IPS-20b (cell line): Measurements from ENCODE around the gene C15orf39.
"Not testable (repeated sequence)": the region's sequence is repeated elsewhere in the genome, so short reads cannot be mapped to it uniquely, and the experiment has no call there.

ENCODE experiments used
- H3K27ac ChIP-seq: one replicate; pipeline ENCODE4 v1.5.1; 2013; ENCODE audit warnings: low read length
- H3K27me3 ChIP-seq: 2 replicates; pipeline ENCODE4 v1.6.1; 2013; ENCODE audit warnings: mild to moderate bottlenecking, low read length, inconsistent platforms; ENCODE audit not compliant: insufficient read depth
- H3K36me3 ChIP-seq: 2 replicates; pipeline ENCODE4 v1.6.1; 2013; ENCODE audit warnings: low read depth, mild to moderate bottlenecking, inconsistent platforms, low read length, moderate library complexity; ENCODE audit not compliant: insufficient read depth
- H3K4me1 ChIP-seq: 2 replicates; pipeline ENCODE4 v1.6.1; 2013; ENCODE audit warnings: mild to moderate bottlenecking, control low read depth, inconsistent platforms, low read length, moderate library complexity; ENCODE audit not compliant: insufficient read depth
- H3K4me3 ChIP-seq: 2 replicates; pipeline ENCODE4 v1.5.1; 2013; ENCODE audit warnings: mild to moderate bottlenecking, low read length, inconsistent platforms
- H3K9ac ChIP-seq: 2 replicates; pipeline ENCODE4 v1.6.1; 2013; ENCODE audit warnings: low read depth, mild to moderate bottlenecking, inconsistent platforms, low read length, moderate library complexity
- H3K9me3 ChIP-seq: 2 replicates; pipeline ENCODE4 v1.6.1; 2013; ENCODE audit warnings: mild to moderate bottlenecking, low read depth, low read length, inconsistent platforms; ENCODE audit not compliant: insufficient read depth

Gene C15orf39

DNA sequence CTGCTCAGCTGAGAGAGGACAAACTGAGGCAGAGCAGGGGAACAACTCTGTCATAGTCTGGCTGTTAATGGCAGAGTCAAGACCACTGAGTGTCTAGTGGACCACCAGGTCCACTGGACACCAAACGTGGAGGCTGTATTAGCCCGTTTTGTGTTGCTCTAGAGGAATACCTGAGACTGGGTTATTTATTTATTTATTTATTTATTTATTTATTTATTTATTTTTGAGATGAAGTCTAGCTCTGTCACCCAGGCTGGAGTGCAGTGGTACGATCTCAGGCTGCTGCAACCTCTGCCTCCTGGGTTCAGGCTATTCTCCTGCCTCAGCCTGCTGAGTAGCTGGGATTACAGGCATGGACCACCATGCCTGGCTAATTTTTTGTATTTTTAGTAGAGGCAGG, 15.9 kb downstream of the C15orf39 start:
- H3K4me3 ChIP-seq, H3K4me1 ChIP-seq, H3K9ac ChIP-seq, H3K27ac ChIP-seq, H3K27me3 ChIP-seq, H3K9me3 ChIP-seq, H3K36me3 ChIP-seq: not testable (repeated sequence)

GRCh38 chr15:75219507-75219929, 17.8 kb downstream of the C15orf39 start:
- not testable (repeated sequence) for H3K4me3 ChIP-seq, H3K9me3 ChIP-seq, H3K36me3 ChIP-seq, H3K27me3 ChIP-seq, H3K27ac ChIP-seq, H3K4me1 ChIP-seq, H3K9ac ChIP-seq

DNA sequence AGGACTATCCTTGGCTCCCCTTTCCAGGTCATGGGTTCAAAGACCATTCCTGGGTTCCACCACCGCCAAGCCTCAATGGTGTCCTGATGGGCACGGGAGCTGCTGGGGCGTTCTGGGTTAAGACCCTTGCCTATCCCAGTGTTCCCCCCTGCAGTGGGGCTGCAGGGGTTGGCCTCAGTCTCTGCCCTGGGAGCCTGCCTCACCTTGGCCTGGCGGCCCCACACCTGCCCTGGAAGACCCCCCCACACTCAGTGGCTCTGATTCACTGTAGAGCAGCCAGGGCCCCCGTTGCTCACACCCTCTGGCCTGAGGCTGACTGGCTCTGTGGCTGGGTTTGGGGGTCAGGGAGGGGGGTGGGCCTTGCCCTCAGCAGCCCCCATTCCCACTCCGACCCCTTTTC, 22.0 kb downstream of the C15orf39 start:
- Histone ChIP-seq H3K9me3 (no peaks in the 10 kb centered on the region), H3K36me3 (no peaks in the 10 kb centered on the region), H3K27me3 (no peaks in the 10 kb centered on the region), H3K9ac (no peak overlapping the region), H3K27ac (no peak overlapping the region), H3K4me3 (no peak overlapping the region), H3K4me1 (no peaks in the 10 kb centered on the region)

GRCh38 chr15:75224281-75224680, 22.6 kb downstream of the C15orf39 start:
- Histone ChIP-seq H3K27me3 (no peaks in the 10 kb centered on the region), H3K36me3 (no peaks in the 10 kb centered on the region), H3K9me3 (no peaks in the 10 kb centered on the region), H3K4me3 (no peak overlapping the region), H3K27ac (no peak overlapping the region), H3K9ac (no peak overlapping the region), H3K4me1 (no peaks in the 10 kb centered on the region)

DNA sequence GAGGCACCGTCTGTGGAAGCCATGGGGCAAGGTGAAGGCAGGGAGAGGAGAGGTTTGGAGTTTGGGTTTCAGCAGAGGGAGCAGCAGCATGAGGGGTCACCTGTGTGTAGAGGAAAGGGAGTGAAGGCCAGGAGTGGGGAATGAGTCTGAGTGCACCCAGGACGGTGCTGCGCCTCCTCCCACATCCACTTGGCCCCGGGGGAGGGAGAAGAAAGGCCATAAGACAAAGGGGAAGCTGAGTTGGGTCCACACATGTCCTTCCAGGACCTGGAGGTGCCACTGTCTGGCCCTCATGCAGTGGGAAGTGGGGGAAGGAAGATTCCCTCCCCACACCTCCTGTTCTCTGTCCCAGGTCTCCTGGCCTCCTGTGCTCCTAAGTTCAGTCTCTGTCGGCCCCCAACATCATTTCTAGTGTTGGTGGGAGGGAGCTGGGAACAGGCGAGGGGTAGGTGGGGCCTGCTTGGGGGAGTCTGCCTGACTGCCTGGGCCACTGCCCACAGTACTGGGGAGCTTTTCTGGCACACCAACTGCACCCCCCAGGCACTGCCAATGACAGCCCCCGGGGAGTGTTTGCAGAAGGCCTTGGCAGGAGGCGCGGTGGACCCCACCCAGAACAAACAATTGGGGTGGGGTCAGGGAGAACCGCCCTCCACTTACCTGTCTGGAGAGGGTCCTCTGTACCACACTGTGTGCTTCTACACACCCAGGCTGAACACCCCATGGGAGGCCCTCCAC, 23.6 kb downstream of the C15orf39 start:
- H3K4me3 ChIP-seq, H3K27ac ChIP-seq, H3K36me3 ChIP-seq, H3K27me3 ChIP-seq, H3K9me3 ChIP-seq, H3K9ac ChIP-seq, H3K4me1 ChIP-seq: not testable (repeated sequence)

DNA sequence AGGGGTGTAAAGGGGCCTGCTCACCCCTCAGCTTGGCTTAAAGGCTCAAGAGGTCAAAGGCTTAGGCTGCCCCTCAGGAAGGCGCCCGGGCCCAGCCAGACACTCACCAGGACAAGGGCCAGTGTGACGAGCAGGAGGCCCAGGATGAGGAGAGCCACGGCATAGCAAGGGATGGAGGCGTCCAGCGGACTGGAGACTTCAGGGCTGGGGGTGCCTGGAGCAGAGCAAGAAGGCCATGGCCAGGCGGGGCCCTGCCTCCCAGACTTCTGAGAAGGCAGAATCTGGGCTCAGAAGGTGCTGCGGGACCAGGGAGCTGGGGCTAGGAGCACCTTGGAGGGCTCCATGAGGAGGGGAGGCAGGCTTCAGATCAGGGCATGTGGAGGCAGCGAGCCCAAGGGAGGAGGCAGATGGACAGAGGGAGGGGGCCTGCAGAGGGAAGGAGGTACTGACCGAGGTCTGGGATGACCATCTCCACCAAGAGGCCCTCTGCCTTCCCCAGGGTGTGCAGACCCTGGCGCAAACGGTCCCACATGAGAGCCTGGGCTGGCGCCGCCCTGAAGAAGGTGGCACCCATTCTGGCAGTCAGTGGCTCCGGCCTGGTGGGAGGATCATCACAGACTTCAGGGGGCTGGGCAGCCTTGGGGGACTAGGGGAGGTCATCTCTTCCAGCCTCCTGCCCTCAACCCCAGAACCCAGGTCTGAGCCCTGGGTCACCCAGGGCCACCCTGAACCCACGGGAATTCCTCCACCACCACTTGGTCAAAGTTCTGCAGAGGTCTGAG, 24.5 kb downstream of the C15orf39 start:
- no peaks in the 10 kb centered on the region for H3K27me3 ChIP-seq
- H3K27ac ChIP-seq, result no peak overlapping the region
- no peaks in the 10 kb centered on the region for H3K36me3 ChIP-seq
- H3K4me3 ChIP-seq, result no peak overlapping the region
- H3K9ac ChIP-seq, result no peak overlapping the region
- H3K9me3 ChIP-seq, result no peaks in the 10 kb centered on the region
- H3K4me1 ChIP-seq, result no peaks in the 10 kb centered on the region; the same call in 1 of the 2 replicates

- not testable (repeated sequence) for H3K4me1 ChIP-seq, H3K9ac ChIP-seq, H3K4me3 ChIP-seq, H3K36me3 ChIP-seq, H3K27ac ChIP-seq, H3K9me3 ChIP-seq, H3K27me3 ChIP-seq
Observed at GRCh38 chr15:75227112-75227511, 25.4 kb downstream of the C15orf39 start.

GRCh38 chr15:75227663-75228280, 26.1 kb downstream of the C15orf39 start:
- no peaks in the 10 kb centered on the region for H3K9me3 ChIP-seq
- no peaks in the 10 kb centered on the region; the same call in 1 of the 2 replicates for H3K4me1 ChIP-seq
- H3K27me3 ChIP-seq, result no peaks in the 10 kb centered on the region
- H3K36me3 ChIP-seq, result no peaks in the 10 kb centered on the region
- no peak overlapping the region for H3K27ac ChIP-seq
- H3K9ac ChIP-seq, result no peak overlapping the region
- no peak overlapping the region for H3K4me3 ChIP-seq

GRCh38 chr15:75228787-75229186, 27.1 kb downstream of the C15orf39 start:
- Histone ChIP-seq H3K4me3 (no peak overlapping the region), H3K36me3 (no peaks in the 10 kb centered on the region), H3K27ac (no peak overlapping the region), H3K9ac (no peak overlapping the region), H3K4me1 (no peaks in the 10 kb centered on the region; the same call in 1 of the 2 replicates), H3K9me3 (no peaks in the 10 kb centered on the region), H3K27me3 (no peaks in the 10 kb centered on the region)

DNA sequence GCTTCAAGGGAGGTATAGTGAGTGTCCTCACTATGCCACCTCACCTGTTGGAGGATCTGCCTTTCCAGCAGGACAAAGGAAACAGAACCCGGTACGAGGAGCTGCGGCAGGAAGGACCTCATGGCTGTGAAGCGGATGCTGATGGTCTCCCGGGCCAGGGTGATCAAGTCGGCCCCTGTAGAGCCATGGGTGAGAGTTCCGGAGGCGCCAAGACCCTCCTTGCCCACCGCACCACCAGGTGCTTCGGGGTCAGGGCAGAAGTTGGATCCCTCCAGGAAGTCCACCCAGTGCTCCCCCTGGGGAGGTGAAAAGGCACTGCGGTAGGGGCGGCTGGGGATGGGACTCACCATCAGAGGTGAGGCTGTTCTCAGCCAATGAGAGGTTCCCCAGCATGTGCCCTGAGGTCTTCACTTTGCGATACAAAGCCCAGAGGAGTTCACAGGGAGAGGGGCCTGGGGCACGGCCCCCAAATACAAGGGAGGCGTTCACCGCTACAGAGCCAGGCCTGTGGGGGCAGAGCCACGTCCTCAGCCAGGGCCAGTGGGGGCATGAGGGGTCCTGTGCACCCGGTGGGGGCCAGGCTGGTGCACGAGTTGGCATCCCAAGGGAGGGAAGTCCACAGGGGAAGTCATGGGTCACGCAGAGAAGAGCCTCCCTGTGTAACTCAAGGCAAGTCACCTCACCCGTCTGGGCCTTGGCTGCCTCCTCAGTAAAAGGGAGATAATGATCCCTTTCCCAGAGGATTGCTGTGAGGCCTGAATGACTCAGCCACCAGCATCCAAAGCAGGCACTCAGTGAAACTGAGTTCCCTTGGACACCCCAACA, 27.7 kb downstream of the C15orf39 start:
- Histone ChIP-seq H3K36me3 (no peaks in the 10 kb centered on the region), H3K9me3 (no peaks in the 10 kb centered on the region), H3K4me3 (no peak overlapping the region), H3K27me3 (no peaks in the 10 kb centered on the region), H3K4me1 (no peaks in the 10 kb centered on the region; the same call in 1 of the 2 replicates), H3K27ac (no peak overlapping the region), H3K9ac (no peak overlapping the region)

GRCh38 chr15:75230016-75230343, 28.3 kb downstream of the C15orf39 start:
- no peaks in the 10 kb centered on the region for H3K36me3 ChIP-seq
- no peak overlapping the region for H3K27ac ChIP-seq
- H3K9ac ChIP-seq, result no peak overlapping the region
- no peaks in the 10 kb centered on the region; the same call in 1 of the 2 replicates for H3K4me1 ChIP-seq
- no peak overlapping the region for H3K4me3 ChIP-seq
- no peaks in the 10 kb centered on the region for H3K9me3 ChIP-seq
- H3K27me3 ChIP-seq, result no peaks in the 10 kb centered on the region
